Endothelial cell of umbilical vein (primary cell): Measurements from ENCODE around the gene CABLES1. TPM values are rescaled to one million over a fixed set of nuclear protein-coding genes. Genes with fewer than 3 reads are reported as not detected.

Experiments
- BruUV-seq: library from RNA; stranded (reverse); fragments of 400-500 nt; replicated peaks from 2 replicates; lab custom pipeline; 2021; lab: Mats Ljungman, UMichigan
- CTCF ChIA-PET: fragments of 300-600, 350-600 bp; sonication (Branson Sonifier 250); formaldehyde crosslinking; loops from one replicate; lab custom pipeline; 2021; ENCODE audit warnings: antibody characterized with exemption, inconsistent platforms; lab: Charles Lee
- POLR2A ChIA-PET: fragments of 300-600, 350-600 bp; sonication (Branson Sonifier 250); formaldehyde crosslinking; loops from one replicate; lab custom pipeline; 2021; ENCODE audit warnings: antibody characterized with exemption, inconsistent platforms; lab: Charles Lee
- DNase-seq: peaks from one replicate; pipeline ENCODE4 v3.0.0-alpha.2; 2011; ENCODE audit warnings: low read depth, low spot score
- FAIRE-seq: peaks from 2 replicates; lab custom pipeline; 2011; peaks lifted over from hg19 to GRCh38; lab: Jason Lieb, UNC
- H2AFZ ChIP-seq: 2 replicates; pipeline ENCODE4 v1.6.0; 2012; ENCODE audit warnings: low read depth, low read length, control low read depth, inconsistent platforms
- H3K27ac ChIP-seq: 2 replicates; pipeline ENCODE4 v1.5.1; 2011; ENCODE audit warnings: low read depth, mild to moderate bottlenecking, control low read depth, low read length, moderate library complexity; ENCODE audit not compliant: insufficient read depth
- H3K27me3 ChIP-seq, 2 experiments: 2 replicates each; pipeline versions ENCODE4 v1.6.0 to v1.6.1; 2011; ENCODE audit warnings: low read length in 2 of 2, mixed read lengths in 1 of 2; ENCODE audit not compliant: control insufficient read depth in 2 of 2, insufficient read depth in 2 of 2
- H3K36me3 ChIP-seq, 2 experiments: 2 replicates in 1 of 2; 3 replicates in 1 of 2; pipeline ENCODE4 v1.5.1; 2011; ENCODE audit warnings: low read length in 2 of 2, mild to moderate bottlenecking in 1 of 2, moderate library complexity in 1 of 2; ENCODE audit not compliant: control insufficient read depth in 2 of 2, insufficient read depth in 2 of 2; ENCODE audit errors: extremely low read depth in 1 of 2
- H3K4me1 ChIP-seq: 3 replicates; pipeline ENCODE4 v1.5.1; 2011; ENCODE audit warnings: mild to moderate bottlenecking, low read length; ENCODE audit not compliant: control insufficient read depth, insufficient read depth; ENCODE audit errors: extremely low read depth
- H3K4me2 ChIP-seq: 2 replicates; pipeline ENCODE4 v1.6.1; 2011; ENCODE audit warnings: low read length, control low read depth, mixed read lengths; ENCODE audit not compliant: insufficient read depth
- H3K4me3 ChIP-seq, 3 experiments: fragments of 200-600 bp in 1 of 3; sonication (generic), shearing (Covaris generic) in 1 of 3; replicated peaks in 1 of 3; 2 replicates each; pipeline ENCODE4 v1.5.1; 2011 to 2016; ENCODE audit warnings: control low read depth in 3 of 3, low read length in 3 of 3, mild to moderate bottlenecking in 2 of 3, inconsistent platforms in 1 of 3, low read depth in 1 of 3, moderate library complexity in 1 of 3; ENCODE audit not compliant: insufficient read depth in 1 of 3
- H3K79me2 ChIP-seq: 2 replicates; pipeline ENCODE4 v1.6.0; 2012; ENCODE audit warnings: low read length, inconsistent platforms; ENCODE audit not compliant: control insufficient read depth, insufficient read depth
- H3K9ac ChIP-seq: replicated peaks from 2 replicates; pipeline ENCODE3; 2011; ENCODE audit warnings: low read length, control low read depth; ENCODE audit not compliant: insufficient read depth; ENCODE audit errors: extremely low read depth
- H3K9me1 ChIP-seq: replicated peaks from 3 replicates; pipeline ENCODE4 v1.6.0; 2011; ENCODE audit warnings: mild to moderate bottlenecking, low read length; ENCODE audit not compliant: control insufficient read depth, insufficient read depth; ENCODE audit errors: extremely low read depth
- H3K9me3 ChIP-seq: replicated peaks from 2 replicates; pipeline ENCODE4 v1.5.1; 2012; ENCODE audit warnings: low read length, inconsistent platforms; ENCODE audit not compliant: control insufficient read depth, insufficient read depth
- H4K20me1 ChIP-seq: replicated peaks from 2 replicates; pipeline ENCODE3; 2011; ENCODE audit warnings: mild to moderate bottlenecking, low read length; ENCODE audit not compliant: control insufficient read depth, insufficient read depth; ENCODE audit errors: extremely low read depth
- CTCF ChIP-seq, 2 donors: IDR thresholded peaks; 1 replicate in 1 of 2; 2 replicates in 1 of 2; pipeline ENCODE4 v1.5.1; 2011; ENCODE audit warnings: low read length in 2 of 2, mild to moderate bottlenecking in 2 of 2, moderate library complexity in 2 of 2, control low read depth in 1 of 2, inconsistent platforms in 1 of 2, low read depth in 1 of 2; ENCODE audit not compliant: insufficient read depth in 1 of 2; ENCODE audit errors: extremely low read depth in 1 of 2
- GATA2 ChIP-seq: IDR thresholded peaks from 2 replicates; pipeline ENCODE4 v1.7.0; 2011; ENCODE audit warnings: low read depth, mild to moderate bottlenecking, moderate library complexity, mixed read lengths, low read length; ENCODE audit not compliant: insufficient read length, insufficient read depth
- JUN ChIP-seq: IDR thresholded peaks from 2 replicates; pipeline ENCODE4 v1.6.1; 2011; ENCODE audit warnings: borderline replicate concordance, low read depth; ENCODE audit not compliant: insufficient read length, insufficient read depth
- dilution Hi-C: fragments of 300-500 bp; cut with MboI; formaldehyde crosslinking; loops from one replicate; pipeline ENCODE4 v1.15.0; 2019; ENCODE audit warnings: low sequenced_read_pairs; ENCODE audit not compliant: extremely low pct_ligation_motif_present
- intact Hi-C: fragments of 100-400 bp; cut with micrococcal nuclease; formaldehyde crosslinking; loops from one replicate; pipeline ENCODE4 v1.10.0; 2022
- polyA plus RNA-seq, 4 experiments: library from polyadenylated mRNA; depleted of rRNA in 3 of 4; stranded (reverse) in 3 of 4; unstranded in 1 of 4; fragments of >200 nt; gene quantifications; 2 replicates each; pipeline versions ENCODE4 v1.2.1 to v1.2.3, GENCODE V29; 2011 to 2012; ENCODE audit warnings: missing spikeins in 1 of 4
- total RNA-seq: library from RNA; stranded (reverse); gene quantifications from 2 replicates; pipeline ENCODE4 v1.2.3, GENCODE V29; 2021

CABLES1 gene
- total and polyA plus RNA-seq, 2 donors (not counting 3 experiments of a cell fraction or from before 2014, with no cell fraction given), result 40.2 to 71.1 TPM

DNA sequence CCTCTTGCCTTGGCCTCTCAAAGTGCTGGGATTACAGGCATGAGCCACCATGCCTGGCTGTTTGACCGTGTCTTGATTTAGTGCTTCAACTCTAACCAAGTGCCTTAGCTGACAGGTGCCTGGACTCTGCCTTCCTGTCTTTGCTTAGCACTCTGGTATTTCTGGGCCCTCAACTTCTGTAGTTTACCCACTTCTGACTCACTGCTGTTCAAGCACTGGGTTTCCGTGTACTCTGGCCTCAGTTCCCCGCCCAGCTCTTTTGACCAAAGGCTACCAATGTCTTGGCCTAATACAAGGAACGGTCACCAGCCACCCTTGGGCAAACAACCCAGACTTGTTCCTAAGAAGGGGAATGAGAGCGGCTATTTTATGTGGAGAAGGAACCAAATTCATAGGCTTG, 35.7 kb upstream of the CABLES1 start:
- Histone ChIP-seq H4K20me1 (no peaks in the 10 kb centered on the region), H3K4me2 (no peak overlapping the region), H3K36me3 (no peaks in the 10 kb centered on the region), H3K79me2 (no peaks in the 10 kb centered on the region), H3K27me3 (no peaks in the 10 kb centered on the region), H3K9ac (no peak overlapping the region), H2AFZ (peak overlapping the region; percentile 42), H3K27ac (no peak overlapping the region), H3K9me3 (no peaks in the 10 kb centered on the region), H3K4me1 (peaks cover 6% of the 10 kb centered on the region), H3K9me1 (no peaks in the 10 kb centered on the region), H3K4me3 (no peak overlapping the region)
- intact Hi-C loops, result no loop called here
- POLR2A ChIA-PET, result no interaction called here
- no peak for FAIRE-seq
- no peak for DNase-seq
- CTCF ChIA-PET, result no interaction called here
- no peak for TF ChIP-seq GATA2
- dilution Hi-C loops, result no loop called here
- no TSS peak for BruUV-seq

GRCh38 chr18:23101861-23102432, 33.3 kb upstream of the CABLES1 start:
- intact Hi-C loops, result no loop called here
- peak; percentile 70 for DNase-seq
- H3K4me2 ChIP-seq, result peak overlapping the region; percentile 21
- no peak overlapping the region for H3K9ac ChIP-seq
- H2AFZ ChIP-seq, result peak overlapping the region; percentile 91
- no peaks in the 10 kb centered on the region for H3K79me2 ChIP-seq
- H3K27me3 ChIP-seq, result no peaks in the 10 kb centered on the region
- TF ChIP-seq CTCF (IDR thresholded peaks at IDR 0.05; ENCODE audit: extremely low read depth in 1 of 2, insufficient read depth in 1 of 2, low read depth in 1 of 2, low read length in 2 of 2), result no peak
- TF ChIP-seq GATA2, result peak; percentile 44
- no peak for TF ChIP-seq JUN
- H3K9me1 ChIP-seq, result no peaks in the 10 kb centered on the region
- ChIA-PET CTCF (interaction anchor here (0.6 to 1.8 kb wide), 6 partner anchors 10 to 127 kb away, joined by 3 to 16 read pairs (median 4); no protein-coding TSS in a partner anchor), POLR2A (no interaction called here)
- no TSS peak for BruUV-seq
- no peak overlapping the region for H3K4me3 ChIP-seq
- H3K4me1 ChIP-seq, result peaks cover 17% of the 10 kb centered on the region
- peak overlapping the region; percentile 39 for H3K27ac ChIP-seq
- dilution Hi-C loops, result no loop called here
- no peaks in the 10 kb centered on the region for H3K36me3 ChIP-seq
- no peaks in the 10 kb centered on the region for H3K9me3 ChIP-seq
- H4K20me1 ChIP-seq, result no peaks in the 10 kb centered on the region
- FAIRE-seq, result peak; percentile 72
